ENCODE results near the gene PGGHG.

PGGHG gene

GRCh38 chr11:288478-289397 lies at the start of gene PGGHG:
Gene PGGHG (plus strand): TSS chr11:289126. CDS start chr11:289817, 691 bp downstream.
- peak; percentile 65 for DNase-seq

- no peak for DNase-seq
These were observed 48.6 kb upstream of the PGGHG start for GRCh38 chr11:240315-240714.

DNA sequence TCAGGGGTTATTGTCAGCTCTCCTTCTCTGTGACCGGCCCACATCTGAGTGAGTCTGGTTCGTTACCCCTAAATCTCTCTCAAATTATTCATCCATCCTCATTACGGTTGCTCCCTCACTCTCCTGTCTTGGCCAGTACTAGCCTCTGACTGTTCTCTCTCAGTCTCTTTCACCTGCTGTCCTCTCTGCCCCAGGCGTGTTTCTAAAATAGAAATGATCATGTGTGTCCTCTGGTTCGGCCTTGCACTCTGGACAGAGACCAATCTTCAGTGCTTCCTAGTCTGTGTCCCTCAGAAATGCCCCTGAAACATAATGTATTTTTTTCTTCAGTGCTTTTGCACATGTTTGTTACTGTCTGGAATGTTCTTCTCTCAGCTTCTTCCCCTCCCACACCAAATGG lies 47.3 kb upstream of the PGGHG start:
- no peak for DNase-seq

DNA sequence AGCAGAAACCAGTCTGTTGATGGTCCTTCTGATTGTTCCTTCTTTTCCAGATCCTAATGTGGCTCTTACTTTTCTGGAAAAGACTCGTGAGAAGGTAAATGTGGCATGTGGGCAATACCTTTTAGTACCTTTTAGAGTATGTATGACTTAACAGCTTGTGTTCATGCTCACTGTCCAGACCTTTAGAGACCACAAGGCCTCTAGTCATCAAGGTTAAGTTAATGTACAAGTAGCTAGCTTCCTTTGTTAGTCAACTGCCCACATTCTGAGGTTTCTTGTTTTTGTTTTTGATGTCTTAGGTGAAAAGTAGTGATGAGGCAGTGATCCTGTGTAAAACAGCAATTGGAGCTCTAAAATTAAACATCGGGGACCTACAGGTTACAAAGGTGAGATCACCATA lies 44.5 kb upstream of the PGGHG start:
- DNase-seq = no peak

DNA sequence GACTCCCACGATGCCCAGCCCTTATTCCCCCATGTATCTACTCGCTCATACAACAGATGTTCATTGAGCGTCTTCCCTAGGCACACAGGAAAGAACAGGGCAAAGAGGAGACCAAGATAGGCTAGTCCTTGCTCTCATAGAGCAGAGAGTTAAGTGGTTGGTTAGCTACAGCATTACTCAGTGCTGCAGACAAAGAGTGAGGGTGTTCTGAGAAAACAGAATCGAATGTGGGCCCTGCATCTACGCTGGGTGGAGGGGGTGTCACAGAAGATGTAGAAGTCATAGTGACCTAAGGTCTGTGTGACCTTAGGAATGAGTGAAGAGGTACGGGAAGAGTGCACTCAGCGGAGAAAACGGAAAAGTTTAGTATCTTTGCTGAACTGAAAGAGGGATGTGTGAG lies 39.9 kb upstream of the PGGHG start:
- no peak for DNase-seq

GRCh38 chr11:250274-250673 lies 38.7 kb upstream of the PGGHG start:
- no peak for DNase-seq

DNA sequence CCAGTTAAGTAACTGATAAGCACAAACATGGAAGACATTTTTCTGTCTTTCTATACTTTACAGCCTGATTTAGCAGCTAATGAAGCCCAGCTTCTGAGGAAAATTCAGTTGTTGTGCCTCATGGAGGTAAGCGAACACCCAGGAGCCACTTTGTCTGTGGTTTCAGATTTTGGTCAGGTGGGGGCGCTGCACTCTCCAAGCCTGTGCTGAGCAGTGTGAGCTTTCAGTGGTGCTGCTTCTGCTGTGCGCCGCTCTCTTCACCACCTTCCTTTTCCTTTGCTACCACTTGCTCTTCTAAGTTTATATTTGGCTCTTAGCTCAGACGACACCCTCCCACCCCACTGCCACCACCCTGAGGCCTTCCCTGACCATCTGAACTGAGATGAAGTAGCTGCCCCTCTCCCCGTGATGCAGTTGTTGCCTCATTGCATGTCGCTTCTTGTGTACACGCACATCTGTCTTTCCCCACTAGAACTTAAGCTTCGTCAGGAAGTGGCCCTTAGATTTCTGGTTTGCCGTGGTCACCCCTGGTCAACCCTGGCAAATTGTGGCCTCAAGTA lies 38.1 kb upstream of the PGGHG start:
- peak; percentile 86 for DNase-seq

DNA sequence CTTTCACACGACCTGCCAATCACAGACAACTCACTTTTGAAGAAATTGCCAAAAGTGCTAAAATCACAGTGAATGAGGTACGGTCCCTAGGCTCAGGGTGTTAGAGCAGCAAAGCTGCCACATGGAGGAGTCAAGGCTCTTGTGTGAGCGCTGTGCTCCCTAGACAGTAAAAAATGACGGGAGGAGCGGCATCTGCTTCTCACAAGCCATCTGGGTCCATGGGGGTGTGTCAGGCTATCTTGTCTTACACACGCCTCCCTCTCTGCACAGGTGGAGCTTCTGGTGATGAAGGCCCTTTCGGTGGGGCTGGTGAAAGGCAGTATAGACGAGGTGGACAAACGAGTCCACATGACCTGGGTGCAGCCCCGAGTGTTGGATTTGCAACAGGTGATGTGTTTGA lies 37.4 kb upstream of the PGGHG start:
- DNase-seq = no peak

GRCh38 chr11:252666-253065 lies 36.3 kb upstream of the PGGHG start:
- DNase-seq = no peak

- DNase-seq = no peak
These were observed 35.6 kb upstream of the PGGHG start for GRCh38 chr11:253160-253885.

DNA sequence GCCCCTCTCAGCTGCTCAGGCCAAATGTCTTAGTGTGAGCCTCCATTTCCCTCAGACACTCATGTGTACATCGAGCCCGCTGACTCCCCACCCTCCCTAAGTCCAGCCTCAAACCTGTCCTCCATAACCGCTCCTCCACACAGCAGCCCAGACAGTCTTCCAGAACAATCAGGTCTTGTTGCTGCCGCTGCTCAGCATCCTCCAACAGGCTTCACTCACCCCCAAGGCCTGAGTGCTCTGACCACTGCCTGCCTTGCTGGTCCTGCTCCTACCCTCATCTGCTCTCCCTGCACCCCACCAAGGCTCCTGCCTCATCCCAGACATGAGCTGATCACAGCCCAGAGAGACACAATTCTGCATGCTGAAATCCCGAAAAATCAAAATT lies 35.0 kb upstream of the PGGHG start:
- DNase-seq = no peak

DNA sequence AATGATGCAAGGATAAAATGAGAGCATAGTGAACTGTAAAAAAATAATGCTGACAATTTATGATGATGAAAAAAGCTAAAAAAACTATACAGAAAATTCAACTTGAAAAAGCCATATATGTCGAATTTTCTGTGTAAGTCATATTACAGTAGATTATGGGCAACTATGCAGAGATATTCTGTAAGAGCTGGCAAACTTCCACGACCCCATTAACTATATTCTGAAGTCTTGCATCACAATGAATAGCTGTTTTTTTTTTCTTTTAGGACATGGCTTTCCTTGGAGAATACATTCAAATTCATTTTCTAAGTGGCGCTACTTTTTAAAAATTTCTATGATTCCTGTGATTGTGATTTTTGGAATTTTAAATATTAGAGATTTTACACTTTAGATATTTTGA lies 33.8 kb upstream of the PGGHG start:
- DNase-seq = no peak

DNA sequence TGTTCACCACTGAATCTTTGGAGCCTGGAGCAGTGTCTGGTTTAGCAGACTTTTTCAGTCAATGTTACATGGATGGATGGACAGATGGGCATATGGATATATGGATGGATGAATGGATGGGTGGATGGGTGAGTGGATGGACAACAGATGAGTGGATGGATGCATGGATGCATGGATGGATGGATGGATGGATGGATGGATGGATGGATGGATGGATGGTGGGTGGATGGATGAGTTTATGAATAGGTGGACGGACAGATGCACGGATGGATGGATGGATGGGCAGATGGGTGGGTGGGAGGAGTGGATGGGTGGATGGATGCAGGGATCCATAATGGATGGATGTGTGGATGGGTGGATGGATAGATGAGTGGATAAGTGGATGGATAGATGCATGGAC lies 33.1 kb upstream of the PGGHG start:
- DNase-seq = no peak

- DNase-seq = no peak
These were observed 31.8 kb upstream of the PGGHG start for GRCh38 chr11:256952-257737.

- no peak for DNase-seq
These were observed 31.0 kb upstream of the PGGHG start for GRCh38 chr11:257766-258493.

- no peak for DNase-seq
These were observed 29.5 kb upstream of the PGGHG start for GRCh38 chr11:259413-259812.

DNA sequence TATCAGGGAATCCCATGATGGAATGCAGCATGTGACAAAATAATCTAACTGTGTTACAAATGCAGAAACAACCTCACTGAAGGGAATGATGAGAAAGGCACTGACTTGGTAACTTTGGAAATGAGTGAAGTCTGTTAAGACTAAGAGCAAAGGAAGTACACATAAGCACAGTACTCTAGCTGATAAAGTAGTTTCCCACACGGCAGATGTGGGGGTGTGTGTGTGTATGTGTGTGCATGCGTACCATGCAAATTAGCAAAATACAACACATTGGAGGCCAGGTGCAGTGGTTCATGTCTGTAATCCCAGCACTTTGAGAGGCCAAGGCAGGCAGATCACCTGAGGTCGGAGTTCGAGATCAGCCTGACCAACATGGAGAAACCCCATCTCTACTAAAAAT lies 27.3 kb upstream of the PGGHG start:
- DNase-seq = no peak

DNA sequence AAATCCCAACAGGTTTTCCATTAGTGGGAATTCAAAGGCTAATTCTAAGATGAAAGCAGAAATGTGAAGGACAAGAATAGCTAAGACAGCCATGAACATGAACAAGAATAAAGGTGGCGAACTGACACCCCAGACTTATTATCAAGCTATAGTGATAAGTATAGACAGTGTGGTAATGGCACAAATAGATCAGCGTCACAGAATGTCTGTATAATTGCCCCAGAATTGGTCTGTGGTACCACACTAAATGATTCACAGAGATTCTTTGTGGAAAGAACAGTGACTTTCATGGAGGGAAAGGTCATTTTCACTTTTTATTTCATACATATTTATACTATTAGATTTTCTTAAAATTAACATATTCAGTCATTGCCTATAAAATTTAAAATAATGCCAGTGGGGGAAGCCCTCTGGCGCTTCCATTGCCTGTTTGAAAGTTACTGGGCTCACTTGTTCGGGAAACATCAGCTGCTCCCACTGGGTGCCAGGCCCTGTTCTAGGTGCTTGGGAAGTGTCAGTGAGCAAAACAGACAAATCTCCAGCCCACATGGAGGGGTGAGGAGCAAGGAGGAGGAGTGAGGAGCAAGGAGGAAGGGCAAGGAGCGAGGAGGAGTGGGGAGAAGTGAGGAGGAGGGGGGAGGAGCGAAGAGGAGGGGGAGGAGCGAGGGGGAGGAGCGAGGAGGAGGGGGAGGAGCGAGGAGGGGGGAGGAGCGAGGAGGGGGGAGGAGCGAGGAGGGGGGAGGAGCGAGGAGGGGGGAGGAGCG lies 22.1 kb upstream of the PGGHG start:
- peak; percentile 43 for DNase-seq

DNA sequence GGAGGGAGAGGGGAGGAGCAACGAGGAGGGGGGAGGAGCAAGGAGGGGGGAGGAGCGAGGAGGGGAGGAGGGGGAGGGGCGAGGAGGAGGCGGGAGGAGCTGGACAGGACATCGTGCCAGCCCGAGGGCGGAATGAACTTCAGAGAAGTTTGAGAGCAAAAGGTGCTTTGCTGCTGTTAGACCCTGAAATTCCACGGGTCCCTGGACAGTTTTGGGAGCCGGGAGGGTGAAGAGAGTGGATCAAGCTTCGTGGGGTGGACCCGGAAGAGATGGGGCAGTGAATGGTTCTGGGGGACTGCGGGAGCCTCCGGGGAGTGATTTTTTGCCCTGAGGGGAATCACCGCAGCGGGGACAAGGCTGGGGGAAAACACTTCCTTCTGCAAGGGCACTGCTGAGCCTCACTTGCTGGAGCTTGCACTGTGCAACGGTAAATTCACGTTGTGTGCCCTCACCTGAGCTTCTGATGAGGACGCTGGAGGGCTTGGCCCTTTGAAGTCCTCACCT lies 21.4 kb upstream of the PGGHG start:
- DNase-seq = peak; percentile 59

GRCh38 chr11:268716-269145 lies 20.2 kb upstream of the PGGHG start:
- peak; percentile 69 for DNase-seq

- peak; percentile 80 for DNase-seq
These were observed 19.6 kb upstream of the PGGHG start for GRCh38 chr11:269146-269890.
